CD14-positive monocyte (primary cell): ENCODE data around the gene PPM1G. TPM values are rescaled to one million over a fixed set of nuclear protein-coding genes. Genes with fewer than 3 reads are reported as not detected.

ENCODE experiments used
- DNase-seq, 3 donors: peaks; one replicate each; pipeline ENCODE4 v3.0.0-alpha.2; 2011 to 2022
- H2AFZ ChIP-seq: 2 replicates; pipeline ENCODE4 v1.6.0; 2012; ENCODE audit warnings: mild to moderate bottlenecking, low read depth, low read length, inconsistent platforms; ENCODE audit not compliant: insufficient read depth, poor library complexity, severe bottlenecking
- H3K27ac ChIP-seq, 2 donors: 1 replicate in 1 of 2; 2 replicates in 1 of 2; pipeline ENCODE4 v1.5.1; 2012 to 2013; ENCODE audit warnings: low read length in 2 of 2, control low read depth in 1 of 2, inconsistent platforms in 1 of 2, low read depth in 1 of 2, mild to moderate bottlenecking in 1 of 2
- H3K27me3 ChIP-seq, 2 donors: one replicate each; pipeline versions ENCODE4 v1.6.0 to v1.6.1; 2011 to 2013; ENCODE audit warnings: low read length in 2 of 2; ENCODE audit not compliant: control insufficient read depth in 2 of 2, insufficient read depth in 2 of 2
- H3K36me3 ChIP-seq, 2 donors: replicated peaks in 1 of 2; 1 replicate in 1 of 2; 2 replicates in 1 of 2; pipeline versions ENCODE4 v1.5.1 to v1.6.1; 2012 to 2013; ENCODE audit warnings: low read length in 2 of 2, control low read depth in 1 of 2, inconsistent platforms in 1 of 2, mild to moderate bottlenecking in 1 of 2; ENCODE audit not compliant: insufficient read depth in 2 of 2, control insufficient read depth in 1 of 2
- H3K4me1 ChIP-seq, 2 donors: 1 replicate in 1 of 2; 2 replicates in 1 of 2; pipeline versions ENCODE4 v1.5.1 to v1.6.1; 2012 to 2013; ENCODE audit warnings: low read length in 2 of 2, control low read depth in 1 of 2, inconsistent platforms in 1 of 2, mild to moderate bottlenecking in 1 of 2, moderate library complexity in 1 of 2; ENCODE audit not compliant: insufficient read depth in 2 of 2, control insufficient read depth in 1 of 2
- H3K4me2 ChIP-seq: replicated peaks from 2 replicates; pipeline ENCODE3; 2012; ENCODE audit warnings: low read length, moderate library complexity, mild to moderate bottlenecking; ENCODE audit not compliant: poor library complexity, severe bottlenecking; ENCODE audit errors: extremely low read depth
- H3K4me3 ChIP-seq, 3 experiments: fragments of 200-600 bp in 1 of 3; sonication (generic) in 1 of 3; replicated peaks in 1 of 3; 1 replicate in 2 of 3; 2 replicates in 1 of 3; pipeline ENCODE4 v1.5.1; 2011 to 2013; ENCODE audit warnings: low read length in 3 of 3, mild to moderate bottlenecking in 3 of 3, control low read depth in 2 of 3, low read depth in 2 of 3, inconsistent platforms in 1 of 3, moderate library complexity in 1 of 3
- H3K79me2 ChIP-seq: 2 replicates; pipeline ENCODE4 v1.6.0; 2012; ENCODE audit warnings: mild to moderate bottlenecking, control low read depth, inconsistent platforms, low read length, moderate library complexity; ENCODE audit not compliant: insufficient read depth
- H3K9ac ChIP-seq: 2 replicates; pipeline ENCODE4 v1.6.0; 2017; ENCODE audit warnings: low read length, mild to moderate bottlenecking; ENCODE audit not compliant: insufficient read depth, poor library complexity, severe bottlenecking
- H3K9me3 ChIP-seq, 2 donors: replicated peaks in 1 of 2; 1 replicate in 1 of 2; 2 replicates in 1 of 2; pipeline versions ENCODE4 v1.5.1 to v1.6.1; 2012 to 2013; ENCODE audit warnings: low read length in 2 of 2, control low read depth in 1 of 2; ENCODE audit not compliant: control insufficient read depth in 1 of 2, insufficient read depth in 1 of 2
- H4K20me1 ChIP-seq: 2 replicates; pipeline ENCODE4 v1.6.0; 2012; ENCODE audit warnings: mild to moderate bottlenecking, low read length, control low read depth, moderate library complexity; ENCODE audit not compliant: insufficient read depth
- H3K27ac Mint-ChIP-seq, 7 donors: one replicate each; pipeline ENCODE4 v1.8.0; 2020; ENCODE audit warnings: mild to moderate bottlenecking in 7 of 7, mixed read lengths in 7 of 7, moderate library complexity in 6 of 7, inconsistent platforms in 2 of 7
- H3K27me3 Mint-ChIP-seq, 3 donors: one replicate each; pipeline ENCODE4 v1.8.0; 2021 to 2022; ENCODE audit warnings: low read depth in 3 of 3, mild to moderate bottlenecking in 3 of 3, mixed read lengths in 3 of 3, moderate library complexity in 3 of 3, inconsistent platforms in 1 of 3
- H3K36me3 Mint-ChIP-seq, 2 donors: one replicate each; pipeline ENCODE4 v1.8.0; 2020; ENCODE audit warnings: mixed read lengths in 2 of 2, inconsistent platforms in 1 of 2, mild to moderate bottlenecking in 1 of 2
- H3K4me1 Mint-ChIP-seq: one replicate; pipeline ENCODE4 v1.8.0; 2020; ENCODE audit warnings: mild to moderate bottlenecking, mixed read lengths
- H3K4me3 Mint-ChIP-seq, 2 donors: one replicate each; pipeline ENCODE4 v1.8.0; 2020; ENCODE audit warnings: mild to moderate bottlenecking in 2 of 2, mixed read lengths in 2 of 2, moderate library complexity in 1 of 2
- H3K9me3 Mint-ChIP-seq, 7 donors: one replicate each; pipeline ENCODE4 v1.8.0; 2020 to 2022; ENCODE audit warnings: mixed read lengths in 7 of 7, mild to moderate bottlenecking in 6 of 7, moderate library complexity in 6 of 7, inconsistent platforms in 2 of 7
- WGBS: methylation state at CpG from one replicate; pipeline ENCODE4 v1.1.5; 2013; ENCODE audit warnings: missing lambda C conversion rate; ENCODE audit not compliant: insufficient coverage; 5-methylcytosine and 5-hydroxymethylcytosine counted together
- intact Hi-C, 2 donors: fragments of 100-400 bp; cut with micrococcal nuclease; formaldehyde crosslinking; loops; one replicate each; pipeline versions ENCODE4 v1.15.0 to v1.15.1; 2023
- polyA plus RNA-seq, 3 donors: library from polyadenylated mRNA; depleted of rRNA in 1 of 3; unstranded in 2 of 3; stranded (reverse) in 1 of 3; fragments of 300-500 nt in 2 of 3; fragments of >200 nt in 1 of 3; fragmentation: Illumina TruSeq in 2 of 3; gene quantifications; 1 replicate in 2 of 3; 2 replicates in 1 of 3; pipeline ENCODE4 v1.2.3, GENCODE V29; 2012 to 2021
- TF ChIP-seq, protein P1 (sequence below): fragments of 200-600 bp; IDR thresholded peaks from one replicate; pipeline ENCODE4 v1.8.0; 2022; ENCODE audit warnings: antibody characterized with exemption, mild to moderate bottlenecking

The PPM1G gene
- polyA plus RNA-seq, 3 donors: 31.9 to 54.3 (median 47.3) TPM

- Mint-ChIP-seq H3K36me3 (peaks cover 59 to 64% of the 10 kb centered on the region in 2 donors), H3K27me3 (peaks cover 0 to 3% (median 1%) of the 10 kb centered on the region in 3 donors), H3K9me3 (no peaks in the 10 kb centered on the region), H3K27ac (peak overlapping the region in 5 of 7 donors; percentile 20 to 54 (median 35)), H3K4me1 (peaks cover 42% of the 10 kb centered on the region), H3K4me3 (no peak overlapping the region)
- Histone ChIP-seq H2AFZ (no peak overlapping the region), H3K9me3 (no peaks in the 10 kb centered on the region), H3K79me2 (peaks cover 76% of the 10 kb centered on the region), H3K27ac (peak overlapping the region in 1 of 2 donors; percentile 15), H4K20me1 (peaks cover 46% of the 10 kb centered on the region), H3K27me3 (no peaks in the 10 kb centered on the region), H3K9ac (no peak overlapping the region), H3K4me1 (peaks cover 32 to 47% of the 10 kb centered on the region in 2 donors), H3K4me3 (no peak overlapping the region), H3K36me3 (peaks cover 59 to 67% of the 10 kb centered on the region in 2 donors), H3K4me2 (no peak overlapping the region)
- peak in 1 of 3 donors; percentile 7 for DNase-seq
- intact Hi-C loops: loop anchor here (5.0 to 10.0 kb wide), 3 partner anchors 34 to 121 kb away; partner anchors contain the start of genes NRBP1 (in 2 of the 2), PPM1G (in 2 of the 2), FNDC4 (in 1 of the 2) and GCKR (in 1 of the 2)
- WGBS: no CpG with 5 or more reads among the region's 5 CpGs
- TF ChIP-seq, protein P1, sequence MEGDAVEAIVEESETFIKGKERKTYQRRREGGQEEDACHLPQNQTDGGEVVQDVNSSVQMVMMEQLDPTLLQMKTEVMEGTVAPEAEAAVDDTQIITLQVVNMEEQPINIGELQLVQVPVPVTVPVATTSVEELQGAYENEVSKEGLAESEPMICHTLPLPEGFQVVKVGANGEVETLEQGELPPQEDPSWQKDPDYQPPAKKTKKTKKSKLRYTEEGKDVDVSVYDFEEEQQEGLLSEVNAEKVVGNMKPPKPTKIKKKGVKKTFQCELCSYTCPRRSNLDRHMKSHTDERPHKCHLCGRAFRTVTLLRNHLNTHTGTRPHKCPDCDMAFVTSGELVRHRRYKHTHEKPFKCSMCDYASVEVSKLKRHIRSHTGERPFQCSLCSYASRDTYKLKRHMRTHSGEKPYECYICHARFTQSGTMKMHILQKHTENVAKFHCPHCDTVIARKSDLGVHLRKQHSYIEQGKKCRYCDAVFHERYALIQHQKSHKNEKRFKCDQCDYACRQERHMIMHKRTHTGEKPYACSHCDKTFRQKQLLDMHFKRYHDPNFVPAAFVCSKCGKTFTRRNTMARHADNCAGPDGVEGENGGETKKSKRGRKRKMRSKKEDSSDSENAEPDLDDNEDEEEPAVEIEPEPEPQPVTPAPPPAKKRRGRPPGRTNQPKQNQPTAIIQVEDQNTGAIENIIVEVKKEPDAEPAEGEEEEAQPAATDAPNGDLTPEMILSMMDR: no peak
These were observed 35.8 kb downstream of the PPM1G start for GRCh38 chr2:27373567-27373966.

DNA sequence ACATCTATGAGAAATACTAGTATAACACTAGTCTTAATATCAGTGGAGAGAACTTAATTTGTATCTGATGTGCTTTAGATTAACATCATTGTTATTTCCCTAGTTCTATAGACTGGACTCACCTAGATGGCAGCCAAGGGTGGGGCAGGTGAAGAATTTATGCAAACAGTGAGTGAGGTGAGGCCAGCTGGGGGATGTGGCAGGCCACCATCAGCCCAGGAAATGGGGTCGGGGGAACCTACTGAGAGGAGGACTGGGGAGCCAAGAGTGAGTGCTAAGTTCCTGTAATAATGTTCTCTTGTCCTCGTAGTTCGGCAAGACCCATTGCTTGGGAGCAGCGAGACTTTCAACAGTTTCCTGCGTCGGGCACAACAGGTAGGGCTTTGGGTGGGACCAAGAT is 36.5 kb downstream of the PPM1G start:
- H3K27me3 Mint-ChIP-seq: peaks cover 0 to 3% (median 1%) of the 10 kb centered on the region in 3 donors
- Histone ChIP-seq H3K4me3 (no peak overlapping the region), H4K20me1 (peaks cover 40% of the 10 kb centered on the region), H3K4me2 (no peak overlapping the region), H3K79me2 (peaks cover 79% of the 10 kb centered on the region), H3K27ac (peak overlapping the region in 1 of 2 donors; percentile 96), H3K27me3 (no peaks in the 10 kb centered on the region), H3K36me3 (peaks cover 59 to 67% of the 10 kb centered on the region in 2 donors), H3K9me3 (no peaks in the 10 kb centered on the region), H2AFZ (no peak overlapping the region), H3K9ac (no peak overlapping the region), H3K4me1 (peaks cover 32 to 41% of the 10 kb centered on the region in 2 donors)
- peaks cover 37% of the 10 kb centered on the region for H3K4me1 Mint-ChIP-seq
- 88% methylated on average over 6 of the region's 6 CpGs for WGBS
- TF ChIP-seq, protein P1: no peak
- intact Hi-C loops: loop anchor here (5.0 to 10.0 kb wide), 3 partner anchors 34 to 122 kb away; partner anchors contain the start of genes NRBP1 (in 2 of the 2), PPM1G (in 2 of the 2), FNDC4 (in 1 of the 2) and GCKR (in 1 of the 2)
- peaks cover 61 to 65% of the 10 kb centered on the region in 2 donors for H3K36me3 Mint-ChIP-seq
- H3K9me3 Mint-ChIP-seq: no peaks in the 10 kb centered on the region
- peak overlapping the region in 4 of 7 donors; percentile 43 to 99 (median 76) for H3K27ac Mint-ChIP-seq
- H3K4me3 Mint-ChIP-seq: no peak overlapping the region
- no peak for DNase-seq
